Raji (cell line): ENCODE data around the gene AFDN.

Experiments used
- POLR2A ChIP-seq: IDR thresholded peaks from 2 replicates; pipeline ENCODE4 v1.6.1; 2011; ENCODE audit warnings: low read depth, low read length, control low read depth; ENCODE audit not compliant: insufficient read depth

AFDN gene

DNA sequence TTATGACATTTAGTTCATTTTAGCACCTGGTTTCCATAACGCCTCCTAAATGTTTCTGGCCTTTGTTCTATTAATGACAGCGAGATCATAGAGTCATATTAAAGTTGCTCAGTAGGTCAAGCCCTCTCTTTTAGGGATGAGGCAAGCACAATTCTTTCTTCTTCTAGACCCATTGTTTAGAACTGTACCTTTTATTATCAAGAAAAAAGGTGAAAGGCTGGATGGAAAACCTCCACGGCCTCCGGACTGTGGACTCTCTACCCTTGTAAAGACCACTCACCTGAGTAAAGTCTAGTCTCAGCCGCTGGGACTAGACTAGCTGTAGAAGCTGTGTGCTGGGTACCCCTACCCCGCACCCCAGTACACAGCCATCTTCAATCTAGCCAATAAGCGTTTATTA, 6.0 kb upstream of the AFDN start:
- TF ChIP-seq POLR2A: no peak

GRCh38 chr6:167824591-167825331, 1.9 kb upstream of the AFDN start:
- TF ChIP-seq POLR2A: no peak

DNA sequence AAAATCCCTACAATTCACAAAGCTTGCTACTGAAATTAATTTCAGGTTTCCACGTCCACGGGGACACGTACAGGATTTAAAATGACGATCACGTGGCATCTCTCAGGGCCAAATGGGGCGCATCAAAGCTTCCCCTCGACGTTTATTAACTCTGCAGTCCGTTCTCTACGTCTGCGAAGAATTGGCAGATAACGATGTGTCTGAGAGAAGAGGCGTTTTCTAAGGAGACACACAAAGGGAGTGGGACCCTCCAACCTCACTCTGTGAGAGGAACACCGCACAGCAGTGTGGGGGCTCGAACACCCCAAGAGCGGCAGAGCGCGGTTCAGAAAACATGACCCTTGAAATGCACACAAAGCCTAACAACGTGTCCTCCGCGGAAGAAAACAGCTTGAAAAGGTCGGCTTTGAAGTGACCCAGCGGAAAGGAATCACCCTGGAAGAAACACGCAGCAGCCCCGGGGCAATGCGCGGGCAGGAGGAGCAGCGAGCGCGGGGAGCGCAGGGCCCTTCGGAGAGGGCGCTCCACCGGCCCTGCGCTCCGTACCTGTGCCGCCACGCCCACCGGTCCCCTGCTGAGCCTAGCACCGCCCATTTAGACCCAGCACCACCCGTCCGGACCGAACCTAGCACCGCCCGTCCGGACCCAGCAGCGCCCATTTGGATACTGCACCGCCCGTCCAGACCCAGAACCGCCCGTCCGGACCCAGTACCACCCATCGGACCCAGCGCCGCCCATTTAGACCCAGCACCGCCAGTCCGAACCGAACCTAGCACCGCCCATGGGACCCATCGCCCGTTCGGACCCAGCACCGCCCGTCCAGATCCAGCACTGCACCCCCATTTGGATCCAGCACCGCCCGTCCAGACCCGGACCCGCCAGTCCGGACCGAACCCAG, 1.1 kb upstream of the AFDN start:
- no peak for TF ChIP-seq POLR2A

- TF ChIP-seq POLR2A: no peak
Measured at GRCh38 chr6:167826230-167826895, 348 bp upstream of the AFDN start.

DNA sequence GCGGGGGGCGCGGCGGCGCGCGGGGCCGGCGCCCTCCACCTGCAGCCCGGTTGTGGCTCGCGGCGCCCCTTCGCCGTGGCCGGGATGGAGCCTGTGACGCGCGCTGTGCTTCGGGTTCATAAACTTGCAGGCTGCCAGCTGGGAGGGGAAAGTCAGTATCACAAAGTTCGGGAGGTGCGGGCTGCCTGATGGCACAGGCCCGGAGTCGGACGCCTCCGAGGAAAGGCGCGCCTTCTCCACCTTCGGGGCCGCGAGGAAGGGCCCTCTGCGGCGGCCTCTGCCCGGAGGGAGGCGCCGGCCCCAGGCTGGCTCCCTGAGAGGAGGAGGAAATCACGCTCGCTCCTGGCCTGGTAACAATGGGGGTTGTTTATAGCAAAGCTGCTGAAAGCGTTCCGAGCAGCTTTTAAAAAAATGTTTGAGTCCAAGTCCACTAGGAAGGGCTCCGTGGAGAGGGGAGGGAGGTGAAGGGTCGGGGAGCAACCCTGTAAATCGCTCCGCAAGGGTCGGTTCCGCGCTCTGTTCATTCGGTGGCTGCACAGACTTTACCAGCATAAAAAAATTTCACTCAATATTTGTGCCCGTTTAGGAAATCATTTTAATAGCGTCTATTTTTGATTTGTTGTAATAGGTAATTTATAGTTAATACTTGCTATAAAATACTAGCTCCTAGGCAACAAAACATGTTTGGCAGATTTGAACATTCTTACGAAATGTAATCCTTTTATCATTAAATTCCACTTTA, 1.0 kb downstream of the AFDN start:
- no peak for TF ChIP-seq POLR2A

DNA sequence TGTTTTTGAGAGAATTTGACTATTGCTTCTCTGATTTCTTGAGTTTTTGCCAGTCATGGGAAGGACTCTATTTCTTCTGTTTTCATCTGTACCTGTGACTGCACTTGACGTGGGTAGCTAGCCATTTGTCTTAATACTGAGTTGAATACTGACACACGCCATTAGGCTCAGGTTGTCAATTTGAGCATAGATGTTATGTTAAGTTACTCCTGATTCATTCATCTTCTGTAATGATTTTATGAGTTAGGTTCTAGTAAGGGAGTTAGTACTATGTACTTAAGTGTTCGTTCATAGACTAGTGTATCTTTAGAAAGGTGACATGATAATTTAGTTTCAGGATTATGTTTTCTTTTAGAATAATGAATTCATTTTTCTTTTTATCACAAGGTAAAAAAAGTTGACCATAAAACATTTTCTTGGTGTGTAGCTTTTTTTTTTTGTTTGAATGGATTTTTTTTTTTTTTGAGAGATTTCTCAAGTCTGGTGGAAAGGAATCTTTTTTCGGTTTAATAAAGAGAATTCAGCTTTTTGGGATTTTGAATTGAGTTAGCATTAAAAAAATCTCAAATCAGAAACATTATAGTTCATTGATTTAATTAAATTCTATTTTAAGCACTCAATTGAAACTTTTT, 1.7 kb downstream of the AFDN start:
- TF ChIP-seq POLR2A: no peak

DNA sequence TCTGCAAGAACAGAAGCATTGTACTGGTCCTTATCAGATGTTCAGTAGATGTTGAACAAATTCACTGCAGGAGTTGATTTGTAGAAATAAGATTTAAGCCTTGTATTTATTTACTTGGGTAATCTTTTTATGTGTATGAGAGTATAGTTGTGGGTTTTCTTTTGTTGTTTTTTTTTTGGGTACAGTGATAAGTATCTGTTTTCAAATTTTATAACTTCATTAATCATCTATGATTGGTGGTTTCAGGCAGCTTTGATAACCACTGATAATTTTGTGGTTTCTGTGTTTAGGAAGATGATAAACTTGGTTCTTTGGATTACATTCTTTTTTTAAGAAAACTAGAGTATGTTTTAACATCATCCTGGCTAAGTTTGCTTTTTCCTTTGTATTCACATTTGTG, 2.8 kb downstream of the AFDN start:
- no peak for TF ChIP-seq POLR2A

DNA sequence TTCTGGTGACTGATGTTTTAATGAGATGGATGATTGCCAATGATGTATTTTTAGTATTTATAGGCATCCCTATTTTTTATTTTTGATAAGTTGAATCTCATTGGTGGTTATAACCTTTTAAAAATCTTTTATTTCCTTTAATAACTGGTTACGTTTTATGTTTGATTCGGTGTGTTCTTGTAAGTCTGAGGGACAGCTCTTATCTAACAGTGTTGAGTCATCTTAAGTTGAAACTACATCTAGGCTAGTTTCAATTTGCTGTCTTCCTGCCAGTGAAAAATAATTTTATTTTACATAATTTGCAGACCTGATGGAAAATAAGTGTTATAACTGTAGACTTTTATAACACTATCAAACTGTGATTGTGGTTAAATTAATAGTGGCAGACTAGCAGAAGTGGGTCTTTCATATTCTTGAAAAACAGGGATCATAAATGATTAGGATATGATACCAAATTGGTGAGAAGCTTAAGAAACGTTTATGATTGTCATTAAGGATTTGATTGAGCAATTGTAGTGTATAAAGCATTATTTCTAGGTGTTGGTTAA, 4.6 kb downstream of the AFDN start:
- TF ChIP-seq POLR2A: no peak

GRCh38 chr6:167832497-167833395, 6.0 kb downstream of the AFDN start:
- no peak for TF ChIP-seq POLR2A

GRCh38 chr6:167833396-167833763, 6.7 kb downstream of the AFDN start:
- no peak for TF ChIP-seq POLR2A

GRCh38 chr6:167835260-167835659, 8.5 kb downstream of the AFDN start:
- TF ChIP-seq POLR2A: no peak

DNA sequence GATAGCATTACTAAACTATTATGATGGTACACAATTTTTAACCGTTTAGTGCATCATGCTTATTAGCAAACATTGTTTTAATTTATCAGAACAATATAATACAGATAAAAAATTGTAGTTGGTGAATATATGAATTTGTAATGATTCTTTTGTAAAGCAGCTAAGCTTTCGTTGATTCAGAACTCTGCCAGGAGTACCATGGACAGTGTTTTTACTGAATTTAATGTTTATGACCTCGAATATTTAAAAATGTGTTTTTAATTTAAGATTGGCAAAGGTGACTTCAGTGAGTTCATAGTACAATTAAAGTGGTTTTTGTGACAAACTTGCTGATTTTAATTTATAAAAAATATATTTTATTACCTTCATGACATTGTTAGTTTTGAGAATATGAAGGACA, 10.0 kb downstream of the AFDN start:
- no peak for TF ChIP-seq POLR2A

GRCh38 chr6:167838207-167838748, 11.6 kb downstream of the AFDN start:
- no peak for TF ChIP-seq POLR2A
